GM23338 (cell line): ENCODE results near the gene CDKAL1. TPM values are rescaled to one million over a fixed set of nuclear protein-coding genes. Genes with fewer than 3 reads are reported as not detected.

Experiments
- CTCF ChIP-seq, 2 experiments: fragments of 200-600 bp in 1 of 2; sonication (generic) in 1 of 2; conservative IDR thresholded peaks; 2 replicates each; pipeline versions ENCODE4 v1.5.1 to v1.6.1; 2016 to 2017; ENCODE audit warnings: antibody characterized with exemption in 2 of 2, low read depth in 2 of 2, mild to moderate bottlenecking in 2 of 2, moderate library complexity in 1 of 2
- EZH2 ChIP-seq: fragments of 200-600 bp; sonication (generic); IDR thresholded peaks from one replicate; pipeline ENCODE4 v1.8.0; 2017; ENCODE audit warnings: antibody characterized with exemption, mild to moderate bottlenecking, low read depth; ENCODE audit not compliant: unreplicated experiment
- NANOG ChIP-seq: IDR thresholded peaks from 2 replicates; pipeline ENCODE4 v1.6.1; 2016; ENCODE audit warnings: antibody characterized with exemption, borderline replicate concordance
- REST ChIP-seq: IDR thresholded peaks from one replicate; pipeline ENCODE4 v1.6.1; 2018; ENCODE audit warnings: antibody characterized with exemption; ENCODE audit not compliant: unreplicated experiment
- ZNF462 ChIP-seq: fragments of 250-450 bp; sonication (Bioruptor Pico); IDR thresholded peaks from 2 replicates; pipeline ENCODE4 v1.5.0; 2020; ENCODE audit warnings: mild to moderate bottlenecking, moderate library complexity
- polyA plus RNA-seq: library from polyadenylated mRNA; unstranded; fragments of >200 nt; fragmentation: Nextera tagmentation; extraction: Ambion mirVana; gene quantifications from 2 replicates; pipeline ENCODE4 v1.2.1, GENCODE V29; 2016
- total RNA-seq: library from RNA; depleted of rRNA; stranded (reverse); fragments of >200 nt; shearing (Covaris generic); gene quantifications from 2 replicates; pipeline ENCODE4 v1.2.3, GENCODE V29; 2014

The CDKAL1 gene
- total and polyA plus RNA-seq, 2 experiments from 2014 or later = 17.8 to 35.0 TPM

- TF ChIP-seq ZNF462 (no peak), EZH2 (no peak), NANOG (no peak), CTCF (conservative IDR thresholded peaks at IDR 0.05; ENCODE audit: low read depth in 2 of 2) (no peak), REST (no peak)
Observed at GRCh38 chr6:20710341-20710740, 176.1 kb downstream of the CDKAL1 start (continued).
